GDM1 (cell line): Measurements from ENCODE around the gene OR2T5.
"Not testable (repeated sequence)": the region's sequence is repeated elsewhere in the genome, so short reads cannot be mapped to it uniquely, and the experiment has no call there.

Experiments used
- DNase-seq: peaks from one replicate; lab custom pipeline; 2025; lab: John Stamatoyannopoulos, UW

Gene OR2T5

GRCh38 chr1:248488289-248488688, at the start of gene OR2T5:
TSS of gene OR2T5 (plus strand) at chr1:248488589. CDS start at chr1:248488589, 0 bp downstream.
- DNase-seq = not testable (repeated sequence)

GRCh38 chr1:248438668-248439067, 49.7 kb upstream of the OR2T5 start:
- DNase-seq = not testable (repeated sequence)

GRCh38 chr1:248439283-248439682, 49.1 kb upstream of the OR2T5 start:
- DNase-seq = not testable (repeated sequence)

- not testable (repeated sequence) for DNase-seq
Measured at GRCh38 chr1:248442500-248443277, 45.7 kb upstream of the OR2T5 start.

- DNase-seq = not testable (repeated sequence)
Measured at GRCh38 chr1:248444603-248445002, 43.8 kb upstream of the OR2T5 start.

GRCh38 chr1:248445399-248445798, 43.0 kb upstream of the OR2T5 start, which contains the start of gene OR2T2:
TSS of gene OR2T2 (plus strand) at chr1:248445637. CDS start at chr1:248452798, 7,161 bp downstream.
- DNase-seq = not testable (repeated sequence)

- DNase-seq = not testable (repeated sequence)
Measured at GRCh38 chr1:248448409-248449074, 39.8 kb upstream of the OR2T5 start.

- DNase-seq = not testable (repeated sequence)
Measured at GRCh38 chr1:248449821-248450465, 38.4 kb upstream of the OR2T5 start.

GRCh38 chr1:248450466-248451145, 37.8 kb upstream of the OR2T5 start:
- not testable (repeated sequence) for DNase-seq

GRCh38 chr1:248453619-248454018, 34.8 kb upstream of the OR2T5 start:
- DNase-seq = not testable (repeated sequence)

GRCh38 chr1:248455045-248455444, 33.3 kb upstream of the OR2T5 start:
- DNase-seq = not testable (repeated sequence)

GRCh38 chr1:248456635-248457034, 31.8 kb upstream of the OR2T5 start:
- not testable (repeated sequence) for DNase-seq

GRCh38 chr1:248459117-248459516, 29.3 kb upstream of the OR2T5 start:
- DNase-seq = not testable (repeated sequence)

- DNase-seq = no peak
Measured at GRCh38 chr1:248471154-248471553, 17.2 kb upstream of the OR2T5 start.

- DNase-seq = not testable (repeated sequence)
Measured at GRCh38 chr1:248472111-248472510, 16.3 kb upstream of the OR2T5 start.

GRCh38 chr1:248473051-248473450, 15.3 kb upstream of the OR2T5 start, which contains the start of gene OR2T3:
TSS of gene OR2T3 (plus strand) at chr1:248473351. CDS start at chr1:248473351, 0 bp downstream.
- DNase-seq = not testable (repeated sequence)

GRCh38 chr1:248475660-248476059, 12.7 kb upstream of the OR2T5 start:
- not testable (repeated sequence) for DNase-seq

- DNase-seq = not testable (repeated sequence)
Measured at GRCh38 chr1:248481686-248482579, 6.5 kb upstream of the OR2T5 start.

GRCh38 chr1:248496661-248497060, 8.3 kb downstream of the OR2T5 start:
- DNase-seq = not testable (repeated sequence)

- not testable (repeated sequence) for DNase-seq
Measured at GRCh38 chr1:248500305-248501035, 12.1 kb downstream of the OR2T5 start.
